ENCODE results near the gene SLC25A29. TPM values are rescaled to one million over a fixed set of nuclear protein-coding genes. Genes with fewer than 3 reads are reported as not detected.

Gene SLC25A29
- total RNA-seq, 6 experiments from 2014 or later = 14.1 to 30.3 (median 18.2) TPM

GRCh38 chr14:100332797-100333196 lies 26.6 kb upstream of the SLC25A29 start:
- WGBS (ENCODE audit: insufficient coverage, low coverage, low lambda C conversion rate, missing lambda C conversion rate) = no CpG with 5 or more reads among the region's 8 CpGs
- no peaks in the 10 kb centered on the region for H3K9me3 ChIP-seq
- DNase-seq (peak in 1 of 3 donors; percentile 51), ATAC-seq (peak; percentile 13 to 51 (median 31))
- TF ChIP-seq CTCF (IDR thresholded peaks at IDR 0.05) (no peak), POLR2A (IDR thresholded peaks at IDR 0.05) (no peak)
- peak overlapping the region in 1 of 3 donors; percentile 14 for H3K27ac ChIP-seq
- H3K4me3 ChIP-seq = no peak overlapping the region
- intact Hi-C loops (cut with DNase I) = no loop called here
- peaks cover 0 to 37% (median 12%) of the 10 kb centered on the region in 4 donors for H3K36me3 ChIP-seq
- H3K4me1 ChIP-seq = peaks cover 0 to 20% (median 0%) of the 10 kb centered on the region in 4 donors
- H3K27me3 ChIP-seq = no peaks in the 10 kb centered on the region

GRCh38 chr14:100332071-100332639 lies 25.9 kb upstream of the SLC25A29 start:
- TF ChIP-seq CTCF (IDR thresholded peaks at IDR 0.05) (no peak), POLR2A (IDR thresholded peaks at IDR 0.05) (no peak)
- H3K4me1 ChIP-seq = peaks cover 0 to 26% (median 0%) of the 10 kb centered on the region in 4 donors
- 59% methylated on average over 3 of the region's 11 CpGs for WGBS (ENCODE audit: insufficient coverage, low coverage, low lambda C conversion rate, missing lambda C conversion rate)
- no peaks in the 10 kb centered on the region for H3K9me3 ChIP-seq
- intact Hi-C loops (cut with DNase I) = no loop called here
- no peaks in the 10 kb centered on the region for H3K27me3 ChIP-seq
- ATAC-seq (peak; percentile 6 to 32 (median 14)), DNase-seq (peak in 1 of 3 donors; percentile 18)
- H3K36me3 ChIP-seq = peaks cover 0 to 37% (median 13%) of the 10 kb centered on the region in 4 donors
- H3K27ac ChIP-seq = peak overlapping the region in 1 of 3 donors; percentile 14
- no peak overlapping the region for H3K4me3 ChIP-seq

GRCh38 chr14:100330388-100330931 lies 24.2 kb upstream of the SLC25A29 start:
- no peaks in the 10 kb centered on the region for H3K9me3 ChIP-seq
- H3K4me1 ChIP-seq = peaks cover 0 to 40% (median 0%) of the 10 kb centered on the region in 4 donors
- ATAC-seq = peak in 1 of 4 donors; percentile 4
- no peak overlapping the region for H3K27ac ChIP-seq
- H3K36me3 ChIP-seq = peaks cover 0 to 47% (median 13%) of the 10 kb centered on the region in 4 donors
- 40% methylated on average over 1 of the region's 13 CpGs for WGBS (ENCODE audit: insufficient coverage, low coverage, low lambda C conversion rate, missing lambda C conversion rate)
- H3K27me3 ChIP-seq = no peaks in the 10 kb centered on the region
- no peak overlapping the region for H3K4me3 ChIP-seq
- intact Hi-C loops (cut with DNase I) = no loop called here
- no peak for DNase-seq
- no peak for TF ChIP-seq POLR2A (IDR thresholded peaks at IDR 0.05)
- no peak for TF ChIP-seq CTCF (IDR thresholded peaks at IDR 0.05)

- WGBS (ENCODE audit: insufficient coverage, low coverage, low lambda C conversion rate, missing lambda C conversion rate) = 40% methylated on average over 1 of the region's 11 CpGs
- no peaks in the 10 kb centered on the region for H3K9me3 ChIP-seq
- H3K4me1 ChIP-seq = peaks cover 0 to 43% (median 0%) of the 10 kb centered on the region in 4 donors
- peaks cover 0 to 48% (median 13%) of the 10 kb centered on the region in 4 donors for H3K36me3 ChIP-seq
- no peak for TF ChIP-seq CTCF (IDR thresholded peaks at IDR 0.05)
- TF ChIP-seq POLR2A (IDR thresholded peaks at IDR 0.05) = no peak
- ATAC-seq = no peak
- no peak overlapping the region for H3K4me3 ChIP-seq
- H3K27ac ChIP-seq = no peak overlapping the region
- H3K27me3 ChIP-seq = no peaks in the 10 kb centered on the region
- no peak for DNase-seq
- intact Hi-C loops (cut with DNase I) = no loop called here
Measured at GRCh38 chr14:100330007-100330344, 23.7 kb upstream of the SLC25A29 start.
